ENCODE data around the gene GOLIM4.
A peak's percentile ranks its signal among the peaks of the same experiment; 100 is the strongest.

The GOLIM4 gene

DNA sequence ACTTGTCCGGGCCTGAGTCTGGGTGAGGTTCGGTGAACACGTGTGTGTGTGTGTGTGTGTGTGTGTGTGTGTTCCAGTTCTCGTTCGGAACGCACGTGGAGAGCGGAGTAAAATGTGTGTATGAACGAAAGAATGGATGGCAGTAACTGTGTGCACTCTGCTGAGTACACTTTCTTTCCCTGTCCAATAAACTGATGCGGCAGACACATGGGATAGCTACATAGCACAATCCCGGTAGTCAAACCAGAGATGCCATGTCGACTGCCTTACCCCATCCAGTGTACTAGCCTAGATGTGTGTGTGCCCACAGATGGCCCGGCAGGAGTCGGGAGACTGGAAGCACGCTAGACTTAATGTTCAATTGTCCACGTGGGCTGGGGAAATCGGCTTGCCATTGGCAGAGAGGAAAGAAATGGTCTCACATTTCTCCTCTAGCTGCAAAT is 507 bp upstream of the GOLIM4 start:
- DNase-seq, result peak; percentile 90

DNA sequence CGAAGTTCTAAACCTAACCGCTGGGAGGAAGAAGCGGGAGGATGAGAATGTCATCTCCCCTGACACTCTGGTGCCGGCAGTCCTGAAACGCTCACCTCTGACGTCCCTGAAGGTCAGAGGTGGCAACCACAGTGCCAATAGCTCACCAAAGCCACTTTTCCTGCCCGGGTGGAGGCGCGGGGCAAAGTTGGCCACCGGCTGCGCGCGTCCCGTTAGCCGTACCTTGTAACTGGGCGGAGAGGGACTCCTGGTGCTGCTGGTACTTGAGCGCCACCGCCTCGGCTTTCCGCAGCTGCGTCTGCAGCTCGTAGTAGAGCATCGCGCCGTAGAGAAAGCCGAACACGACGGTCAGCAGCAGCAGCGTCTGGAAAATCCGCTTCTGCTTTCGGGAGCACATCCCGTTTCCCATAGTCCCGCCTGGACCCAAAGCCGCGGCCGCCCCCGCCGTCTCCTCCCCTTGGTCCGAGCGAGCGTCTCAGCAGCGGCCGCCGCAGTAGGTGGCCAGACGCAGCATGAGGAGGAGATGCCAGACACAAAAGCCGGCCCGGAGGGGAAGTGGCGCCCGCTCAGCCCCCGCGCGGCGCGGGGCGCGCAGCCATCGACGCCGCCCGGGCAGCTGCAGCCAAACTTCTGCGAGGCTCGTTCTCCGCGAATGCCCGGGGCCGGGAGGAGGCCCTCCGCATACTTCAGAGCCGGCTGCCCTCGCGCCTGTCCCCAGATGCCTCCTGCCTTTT is 680 bp downstream of the GOLIM4 start:
- DNase-seq, result peak; percentile 73

DNA sequence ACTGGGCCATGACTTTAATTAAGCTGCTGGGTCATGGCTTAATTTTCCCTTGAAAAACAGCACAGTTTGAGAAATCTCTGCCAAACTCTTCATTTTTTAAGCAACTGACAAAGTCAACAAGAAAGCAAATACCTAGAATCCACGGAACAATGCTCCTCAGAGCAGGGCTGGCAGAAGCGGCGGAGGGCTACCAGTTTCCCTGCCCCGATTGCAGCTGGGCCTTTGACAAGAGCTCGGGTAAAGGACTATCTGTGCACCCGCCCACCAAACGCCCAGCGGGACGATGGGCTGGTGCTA is 1.2 kb downstream of the GOLIM4 start:
- DNase-seq, result no peak

DNA sequence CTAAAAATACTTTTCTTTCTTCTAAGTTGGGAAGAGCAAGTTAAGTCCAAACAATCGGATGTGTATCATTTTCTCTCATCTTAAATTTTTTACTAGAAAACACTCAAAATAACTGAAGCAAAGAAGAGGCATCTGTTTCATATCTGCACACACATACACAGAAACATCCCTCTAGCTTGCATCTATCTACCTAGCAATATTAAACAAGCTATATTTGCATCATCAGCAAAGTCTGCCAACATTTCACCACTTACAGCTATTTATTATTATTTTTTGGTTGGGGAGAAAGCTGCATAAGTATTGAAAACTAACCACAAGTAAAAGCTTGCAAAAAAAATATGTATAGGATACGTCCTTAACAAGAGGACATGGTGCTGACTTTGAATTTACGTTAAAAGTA is 1.9 kb downstream of the GOLIM4 start:
- no peak for DNase-seq

DNA sequence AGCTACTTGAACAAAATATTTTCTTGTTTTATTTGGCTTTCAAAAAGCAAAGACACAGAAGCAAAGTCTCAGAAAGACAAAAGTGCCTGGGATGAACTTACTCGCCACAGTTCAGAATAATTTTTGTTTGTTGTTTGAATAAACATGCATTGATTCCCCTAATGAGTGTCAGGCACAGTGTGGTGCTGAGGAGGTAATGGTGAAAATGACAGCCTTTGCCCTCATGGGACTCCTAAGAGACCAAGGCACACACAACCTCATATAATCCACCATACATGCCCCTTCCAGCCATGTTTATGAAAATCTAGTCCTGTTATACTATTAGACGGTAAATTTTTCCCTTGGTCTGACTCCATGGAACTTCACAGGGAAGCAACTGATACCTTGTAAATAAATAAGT is 2.5 kb downstream of the GOLIM4 start:
- no peak for DNase-seq

DNA sequence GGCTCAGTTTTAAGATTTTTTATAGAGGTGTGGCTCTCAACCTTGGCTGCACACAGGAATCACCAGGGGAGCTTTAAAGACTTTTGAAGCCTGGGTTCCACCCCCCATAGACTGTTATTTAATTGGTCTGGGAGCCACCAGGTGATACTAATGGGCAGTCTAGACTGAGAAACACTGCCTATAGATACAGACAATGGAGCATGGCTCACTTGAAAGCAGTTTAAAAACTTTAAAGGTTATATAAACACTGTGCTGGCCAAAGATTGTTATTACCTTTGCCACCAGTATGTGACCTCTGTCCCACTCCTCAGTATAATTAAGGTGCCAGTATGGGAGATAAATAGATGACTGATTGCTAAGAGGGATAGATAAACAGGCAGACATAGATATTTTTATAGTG is 3.8 kb downstream of the GOLIM4 start:
- no peak for DNase-seq

DNA sequence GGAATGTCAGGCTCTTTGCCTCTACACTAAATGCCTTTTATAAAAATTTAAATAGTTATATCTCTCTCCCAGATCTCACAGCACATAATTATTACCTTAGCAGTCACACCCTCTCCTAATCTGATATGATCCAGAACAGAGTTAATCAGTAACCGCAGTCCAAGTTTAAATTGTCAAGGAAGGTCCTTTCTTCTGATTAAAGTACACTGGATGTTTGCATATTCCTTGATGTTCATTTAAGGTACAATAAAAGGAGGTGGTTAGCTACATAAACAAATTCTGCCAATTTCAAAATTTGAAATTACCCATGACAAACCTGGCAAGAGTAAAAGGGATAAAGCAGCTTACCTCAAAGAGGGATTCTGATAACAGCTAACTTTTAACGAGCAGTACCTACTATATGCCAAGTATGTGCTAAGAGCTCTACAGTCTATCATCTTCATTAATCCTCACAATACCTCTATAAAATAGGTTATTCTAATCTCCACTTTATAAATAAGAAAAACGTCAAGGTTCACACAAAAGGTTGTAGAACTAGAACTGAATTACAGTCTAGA is 4.3 kb downstream of the GOLIM4 start:
- no peak for DNase-seq

DNA sequence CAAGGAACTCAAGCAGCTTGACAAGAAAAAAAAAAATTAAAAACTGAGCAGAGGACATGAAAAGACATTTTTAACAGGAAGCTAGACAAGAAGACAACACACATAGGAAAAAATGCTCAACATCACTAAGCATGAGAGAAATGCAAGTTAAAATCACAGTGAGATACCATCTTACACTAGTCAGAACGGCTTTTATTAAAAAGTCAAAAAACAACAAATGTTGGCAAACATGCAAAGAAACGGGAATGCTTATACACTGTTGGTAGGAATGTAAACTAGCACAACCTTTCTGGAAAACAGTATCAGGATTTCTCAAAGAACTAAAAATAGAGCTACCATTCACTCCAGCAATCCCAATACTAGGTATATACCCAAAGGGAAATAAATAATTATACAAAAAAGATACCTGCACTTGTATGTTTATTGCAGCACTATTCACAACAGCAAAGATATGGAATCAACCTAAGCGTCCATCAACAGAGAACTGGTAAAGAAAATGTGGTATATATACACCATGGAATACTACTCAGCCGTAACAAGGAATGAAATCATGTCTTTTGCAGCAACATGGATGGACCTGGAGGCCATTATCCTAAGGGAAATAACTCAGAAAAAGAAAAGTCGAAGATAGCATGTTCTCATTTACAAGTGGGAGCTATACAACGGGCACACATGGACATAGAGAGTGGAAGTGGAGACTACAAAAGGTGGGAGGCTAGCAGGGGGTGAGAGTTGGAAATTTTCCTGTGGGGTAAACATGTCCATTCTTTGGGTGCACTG is 5.2 kb downstream of the GOLIM4 start:
- DNase-seq, result no peak

DNA sequence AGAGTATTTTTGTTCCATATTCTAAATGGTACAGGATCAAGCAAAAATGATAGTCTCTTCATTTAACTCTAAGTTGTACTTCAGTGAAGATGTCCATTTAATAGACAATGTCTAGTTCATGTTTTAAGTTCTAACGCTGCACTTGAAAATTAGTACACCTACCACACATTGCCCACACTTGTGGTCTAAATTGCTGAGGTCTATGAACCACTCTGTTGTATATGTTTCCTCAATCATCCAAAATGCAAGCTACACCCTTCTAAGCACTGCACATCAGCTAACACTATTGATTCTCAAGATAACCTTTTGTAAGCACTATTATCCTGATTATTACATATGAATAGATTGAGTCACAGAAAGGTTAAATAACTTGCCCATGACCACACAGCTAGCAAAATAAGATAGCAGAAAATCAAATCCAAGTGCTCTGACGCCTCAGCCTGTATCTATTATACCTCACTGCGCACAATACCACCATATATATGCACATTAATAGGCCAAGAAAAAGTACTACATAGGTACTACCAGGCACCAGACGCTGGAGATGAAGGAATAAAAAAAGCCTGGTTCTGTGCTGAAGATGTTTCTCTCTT is 6.4 kb downstream of the GOLIM4 start:
- DNase-seq, result no peak

DNA sequence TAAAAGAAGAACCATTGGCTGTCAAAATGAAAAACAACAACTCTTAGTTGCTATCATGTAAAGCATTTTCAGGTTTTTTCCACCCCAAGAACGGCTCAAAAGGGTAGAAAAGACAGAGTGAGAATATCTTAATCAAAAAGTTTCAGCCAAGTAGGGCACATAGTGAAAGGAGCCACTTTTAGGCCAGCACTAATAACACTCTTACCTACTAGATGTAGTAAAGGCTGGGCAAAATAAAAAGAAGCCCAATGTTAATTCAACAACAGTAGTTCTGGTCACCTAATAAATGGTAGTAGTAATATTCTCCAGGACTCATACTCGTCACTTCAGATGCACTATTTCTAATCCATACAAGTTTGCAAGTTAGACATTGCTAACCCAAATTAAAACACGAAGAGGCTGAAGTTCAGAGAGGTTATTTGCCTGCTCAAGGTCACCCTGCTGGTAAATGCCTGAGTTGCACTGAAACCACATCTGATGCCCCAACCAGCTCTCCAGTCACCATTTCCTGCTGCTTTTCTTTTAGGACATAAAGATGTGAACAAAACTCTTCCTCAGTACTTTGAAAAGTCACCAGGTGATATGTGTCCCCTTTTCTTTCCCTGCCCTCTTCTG is 7.5 kb downstream of the GOLIM4 start:
- DNase-seq, result no peak

DNA sequence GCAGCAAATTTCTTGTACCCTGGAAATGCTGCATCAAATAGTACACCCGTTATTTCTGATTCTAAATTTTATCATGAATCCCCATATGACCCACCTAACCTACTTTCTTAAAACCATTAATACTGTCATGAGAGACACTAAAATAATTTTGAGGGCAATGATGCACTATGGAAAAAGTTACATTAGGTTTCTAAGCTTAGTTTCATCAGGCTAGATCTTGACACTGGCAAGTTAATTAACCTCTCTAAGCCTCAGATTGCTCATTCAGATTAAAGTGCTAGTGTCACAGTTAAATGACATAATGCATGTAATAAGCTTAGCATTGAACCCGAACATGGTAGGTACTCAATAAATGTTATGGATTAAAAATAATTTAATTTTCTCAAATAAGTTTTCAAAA is 8.2 kb downstream of the GOLIM4 start:
- no peak for DNase-seq

DNA sequence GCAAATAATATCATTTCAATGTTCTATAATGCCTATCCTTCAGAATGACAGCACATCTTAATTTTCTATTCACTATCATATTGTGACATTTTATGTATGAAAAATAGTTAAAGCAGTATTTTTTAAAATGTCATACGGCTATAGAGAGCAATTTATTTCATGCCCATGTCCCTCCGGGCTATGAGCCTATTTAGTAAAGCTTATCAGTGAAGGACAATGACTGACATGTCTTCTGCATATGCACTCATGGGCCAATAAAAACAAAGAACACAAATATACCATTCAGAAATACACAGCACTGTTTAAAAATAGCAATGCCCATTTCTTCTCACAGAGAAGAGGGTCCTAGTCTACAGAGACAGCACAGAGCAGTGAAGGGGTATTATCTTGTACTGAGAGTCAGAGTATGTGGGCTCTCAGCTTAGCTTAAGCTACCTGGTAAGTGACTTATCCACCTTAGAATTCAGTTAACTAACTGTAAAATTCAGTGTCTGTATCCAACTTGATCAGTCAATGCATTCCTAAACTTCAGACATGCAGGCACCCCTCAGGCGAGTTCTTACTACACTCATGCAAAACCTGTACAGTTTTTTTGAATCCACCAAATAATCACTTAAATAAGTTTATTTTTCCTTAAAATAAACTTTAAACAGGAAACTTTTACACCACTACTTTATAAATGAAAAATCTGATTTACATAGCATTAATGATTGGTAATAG is 9.0 kb downstream of the GOLIM4 start:
- DNase-seq, result no peak

DNA sequence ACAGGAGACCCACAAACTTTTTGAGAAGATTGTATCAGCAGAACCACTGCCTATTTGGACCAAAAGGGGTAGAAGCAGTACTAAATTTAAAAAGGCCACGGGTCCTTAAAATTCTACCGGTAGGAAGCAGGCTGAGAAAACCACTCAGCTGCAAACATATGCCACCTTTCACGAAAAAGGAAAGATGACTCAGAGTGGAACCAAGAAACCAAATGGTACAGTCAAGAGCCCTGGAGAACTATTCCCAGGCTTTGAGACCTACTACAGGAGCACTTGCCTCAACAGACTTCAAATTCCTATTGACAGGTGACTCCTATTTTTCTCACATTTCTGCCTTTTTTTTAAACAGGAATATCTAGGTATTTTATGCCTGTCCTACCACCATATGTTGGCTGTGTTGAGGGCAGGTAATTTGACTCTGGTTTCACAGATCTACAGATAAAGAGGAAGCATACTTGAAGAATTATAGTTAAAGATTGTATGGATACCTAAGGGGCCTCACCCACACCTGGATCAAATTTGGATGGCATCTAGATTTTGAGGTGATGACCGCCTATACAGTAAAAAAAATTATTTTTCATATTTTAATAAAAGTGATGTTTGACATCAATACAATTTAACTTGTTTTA is 10.1 kb downstream of the GOLIM4 start:
- no peak for DNase-seq

DNA sequence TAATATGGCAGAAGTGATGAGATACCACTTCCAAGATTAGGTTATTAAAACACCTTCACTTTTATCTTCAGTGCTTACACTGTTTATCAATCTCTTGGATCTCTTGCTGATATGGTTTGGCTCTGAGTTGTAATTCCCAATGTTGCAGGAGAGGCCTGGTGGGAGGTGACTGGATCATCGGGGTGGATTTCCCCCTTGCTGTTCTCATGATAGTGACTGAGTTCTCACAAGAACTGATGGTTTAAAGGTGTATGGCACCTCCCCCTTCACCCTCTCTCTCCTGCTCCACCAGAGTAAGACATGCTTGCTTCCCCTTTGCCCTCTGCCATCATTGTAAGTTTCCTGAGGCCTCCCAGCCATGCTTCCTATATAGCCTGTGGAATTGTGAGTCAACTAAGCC is 11.8 kb downstream of the GOLIM4 start:
- no peak for DNase-seq

DNA sequence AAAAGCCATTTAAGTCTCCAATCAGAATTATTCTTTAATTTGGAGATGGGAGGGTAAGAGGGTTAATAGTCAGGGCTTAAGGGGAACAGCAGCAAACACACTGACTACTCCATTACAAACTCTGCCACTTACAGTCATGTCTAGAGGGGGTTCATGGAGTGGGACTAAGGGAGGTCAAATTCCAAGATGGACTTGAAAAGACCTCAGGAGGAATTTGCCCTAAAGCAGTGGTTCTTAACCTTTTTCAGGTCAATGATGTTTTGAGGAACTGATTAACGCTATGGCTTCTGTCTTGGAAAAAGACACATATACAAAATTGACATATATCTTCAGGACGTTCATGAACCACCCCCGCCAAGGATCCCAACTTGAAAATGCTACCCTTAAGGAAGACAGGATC is 13.9 kb downstream of the GOLIM4 start:
- no peak for DNase-seq

DNA sequence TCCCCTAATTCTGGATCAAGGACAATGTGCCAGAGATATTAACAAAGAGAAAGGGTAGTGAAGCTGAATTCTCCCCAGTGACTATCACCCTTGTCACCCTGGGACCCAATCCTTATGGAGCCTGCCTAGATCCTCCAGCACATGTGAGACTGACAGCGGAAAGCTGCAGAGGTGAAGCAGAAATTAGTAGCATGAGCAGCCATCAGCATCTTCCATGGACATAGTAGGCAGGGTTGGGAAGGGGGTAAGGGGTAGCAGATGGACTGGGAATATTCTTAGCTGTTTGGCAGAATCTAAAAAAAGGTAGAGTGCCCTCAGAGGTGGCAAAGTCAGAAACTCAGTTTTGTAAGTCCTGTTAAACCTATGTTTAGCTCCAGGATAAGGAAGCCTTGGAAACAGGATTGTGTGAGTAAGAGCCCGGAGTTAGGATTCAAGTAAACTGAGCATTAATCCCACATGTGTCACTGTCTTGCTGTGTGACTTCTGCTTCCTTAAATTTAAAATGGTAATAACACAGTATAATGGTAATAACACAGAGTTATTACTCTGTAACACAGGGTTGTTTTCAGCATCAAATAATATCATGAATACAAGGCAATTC is 14.5 kb downstream of the GOLIM4 start:
- peak; percentile 40 for DNase-seq

DNA sequence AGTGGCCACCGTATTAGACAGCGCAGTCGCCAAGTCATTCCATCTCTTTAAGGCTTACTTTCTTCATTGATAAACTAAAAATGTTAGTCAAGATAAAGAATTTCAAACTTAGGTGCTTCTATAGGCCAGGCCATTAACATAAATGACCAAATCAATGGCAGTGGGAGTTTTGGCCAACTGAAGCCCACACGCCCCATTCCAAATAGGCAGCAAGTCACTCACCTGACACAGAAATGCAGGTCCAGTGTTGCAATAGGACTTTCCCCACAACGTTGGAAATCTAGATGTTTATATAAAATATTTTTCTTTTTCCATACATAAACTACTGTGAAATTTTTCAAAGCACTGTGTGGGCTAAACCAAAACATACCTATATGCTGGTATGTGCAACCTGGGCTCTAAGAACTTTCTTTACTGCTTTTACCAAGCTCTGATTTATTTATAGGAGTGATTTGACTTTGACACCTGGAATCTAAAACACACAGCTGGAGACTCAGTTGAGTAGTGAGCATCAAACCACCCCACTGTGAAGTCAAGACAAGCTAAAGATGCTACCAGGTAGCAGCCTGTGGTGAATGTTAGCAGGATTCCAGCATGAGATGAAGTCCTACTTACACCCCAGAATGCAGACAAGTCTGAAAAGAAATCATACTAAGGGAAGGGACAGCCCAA is 15.1 kb downstream of the GOLIM4 start:
- no peak for DNase-seq

DNA sequence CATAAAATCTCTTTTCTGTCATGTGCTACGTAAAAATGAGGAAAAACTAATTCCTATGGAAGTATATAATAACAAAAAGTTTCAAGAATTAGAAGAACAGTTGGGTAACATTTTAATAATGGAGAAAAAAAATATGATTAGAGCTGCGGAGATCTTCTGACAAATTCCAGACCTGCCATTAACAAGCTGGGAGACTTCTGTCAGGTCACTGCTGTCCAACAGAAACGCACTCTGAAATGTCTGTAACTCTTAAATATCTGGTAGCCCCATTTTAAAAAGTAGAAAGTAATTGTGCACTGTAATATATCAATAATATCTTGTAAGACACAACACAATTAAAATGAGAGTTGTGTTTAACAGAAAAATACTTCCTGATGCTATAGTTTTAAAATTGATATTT is 15.7 kb downstream of the GOLIM4 start:
- DNase-seq, result no peak

DNA sequence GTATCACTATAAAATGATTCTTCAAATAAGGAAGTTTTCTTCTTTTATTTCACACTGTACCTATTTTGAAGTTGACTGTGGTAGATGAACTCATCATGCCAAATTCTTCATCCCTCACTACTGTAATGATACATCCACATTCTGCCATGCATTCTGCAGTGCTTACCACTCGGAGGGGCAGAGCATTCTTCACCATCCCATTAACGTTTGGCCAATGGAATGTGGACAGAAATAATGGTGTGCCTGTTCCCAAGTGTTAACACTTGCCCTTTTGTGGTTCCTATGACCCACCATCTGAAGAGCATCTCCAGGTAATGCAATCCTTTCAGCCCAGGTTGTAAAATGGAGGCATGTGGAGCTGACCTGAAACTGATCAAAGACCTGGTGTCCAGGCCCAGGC is 18.6 kb downstream of the GOLIM4 start:
- no peak for DNase-seq

DNA sequence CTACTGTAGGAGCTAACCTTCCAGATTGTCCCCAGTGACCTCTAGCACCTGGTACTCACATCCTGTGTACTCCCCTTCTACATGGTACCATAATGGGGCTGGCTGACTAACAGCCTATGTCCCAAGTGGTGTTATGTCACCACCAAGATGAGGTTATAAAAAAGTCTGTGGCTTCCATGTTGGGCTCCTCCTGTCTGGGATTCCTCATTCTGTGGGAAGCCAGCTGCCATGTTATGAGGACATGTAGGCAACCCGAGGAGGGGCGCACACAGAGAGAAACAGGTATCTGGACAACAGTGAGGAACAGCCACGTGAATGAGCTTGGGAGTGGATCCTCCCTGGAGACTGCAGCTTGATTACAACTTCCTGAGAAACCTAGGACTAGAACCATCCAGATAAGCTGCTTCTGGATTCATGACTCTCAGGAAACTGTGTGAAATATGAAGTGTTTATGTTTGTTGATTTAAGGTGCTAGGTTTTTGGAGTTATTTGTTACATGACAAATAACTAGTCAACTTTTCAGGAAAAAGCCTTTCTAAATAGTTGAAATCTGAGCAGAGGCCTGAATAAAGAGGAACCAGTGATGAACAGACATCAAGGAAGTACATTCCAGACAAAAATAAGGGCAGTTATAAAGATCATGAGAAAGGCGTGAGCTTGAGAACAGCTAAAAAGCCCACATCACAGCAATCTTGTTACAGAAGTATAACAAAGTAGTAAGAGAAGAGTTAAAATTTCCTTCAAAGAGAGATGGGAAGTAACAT is 21.7 kb downstream of the GOLIM4 start:
- DNase-seq, result peak; percentile 20

DNA sequence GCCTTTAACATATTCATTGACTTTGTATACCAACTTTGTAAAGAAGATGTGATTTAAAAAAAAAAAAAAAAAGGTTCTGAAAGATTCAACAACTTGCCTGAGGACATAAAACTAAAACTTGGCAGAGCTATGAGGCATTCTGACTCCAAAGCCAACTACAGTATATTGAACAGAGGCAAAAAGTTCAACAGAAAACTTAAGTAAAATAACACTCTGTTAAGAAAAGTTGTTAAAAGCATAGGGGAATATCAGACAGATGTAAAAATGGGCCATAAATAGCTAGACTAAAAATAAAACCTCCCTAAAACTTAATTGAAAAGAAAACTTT is 23.4 kb downstream of the GOLIM4 start:
- DNase-seq, result no peak
